ENCODE data around the gene ABCG8.

The ABCG8 gene

DNA sequence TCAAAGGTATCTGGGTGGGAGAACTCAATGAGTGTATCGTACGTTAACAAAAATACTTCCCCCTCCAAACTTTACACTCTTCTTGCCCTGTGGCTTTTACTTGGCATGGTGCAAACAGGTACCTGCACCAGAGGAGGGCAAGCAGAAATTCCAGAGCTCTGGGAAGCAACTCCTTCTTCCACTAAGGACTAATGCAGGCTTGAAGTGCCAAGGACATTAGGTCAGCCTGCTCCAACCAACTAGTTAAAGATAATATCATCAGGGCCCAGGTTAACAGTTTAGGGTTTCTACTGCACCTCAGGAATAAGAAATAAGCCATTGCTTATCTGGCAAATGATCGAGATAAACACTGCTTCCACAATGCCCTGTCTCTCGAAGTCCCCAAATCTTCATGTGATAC, 86.7 kb downstream of the ABCG8 start:
- FAIRE-seq: no peak

DNA sequence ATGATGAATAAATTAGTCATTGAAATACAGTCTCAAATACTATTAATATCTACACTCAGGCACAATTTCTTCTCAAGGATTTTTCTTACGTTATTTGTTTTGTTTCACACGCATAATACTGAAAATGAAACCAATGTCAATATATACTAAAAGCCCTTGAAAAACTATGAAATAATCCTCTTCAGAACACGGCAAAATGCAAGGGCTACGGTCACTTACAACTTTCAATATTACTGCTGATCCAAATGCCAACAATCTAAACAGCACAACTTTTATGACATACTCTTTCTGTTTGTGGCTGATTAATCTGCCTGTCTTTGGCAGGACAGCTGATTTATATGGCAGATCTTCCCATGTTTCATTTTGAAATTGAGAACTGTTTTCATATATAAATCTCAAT, 88.7 kb downstream of the ABCG8 start:
- no peak for FAIRE-seq

DNA sequence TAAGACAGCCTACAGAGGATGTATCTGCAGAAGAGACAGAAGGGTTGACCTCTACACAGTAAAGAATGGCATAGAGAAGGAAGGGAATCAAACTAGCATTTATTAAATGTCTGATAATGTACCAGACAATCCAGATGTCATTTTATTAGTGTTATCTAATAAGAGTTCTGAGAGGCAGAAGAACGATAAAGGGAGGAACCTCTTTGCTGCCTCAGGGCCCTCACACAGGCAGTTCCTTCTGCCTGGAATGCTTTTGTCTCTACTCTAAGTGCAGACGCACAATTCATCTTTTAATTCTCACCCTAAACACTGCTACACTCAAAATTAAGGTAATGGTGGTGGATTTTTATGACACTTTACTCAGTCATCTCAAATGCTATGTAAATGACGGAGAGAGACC, 92.5 kb downstream of the ABCG8 start:
- FAIRE-seq: no peak
